Right cardiac atrium (tissue), 5 donors: Measurements from ENCODE around the gene KLHL10. TPM values are rescaled to one million over a fixed set of nuclear protein-coding genes. Genes with fewer than 3 reads are reported as not detected.
"Not testable (repeated sequence)": the region's sequence is repeated elsewhere in the genome, so short reads cannot be mapped to it uniquely, and the experiment has no call there.

Source experiments
- ATAC-seq, 2 donors: fragments of 200-7000 bp; cut with Tn5 transposase; one replicate each; pipeline versions ENCODE4 v1.8.0 to v1.9.1; 2020; ENCODE audit warnings: moderate library complexity in 2 of 2, mild to moderate bottlenecking in 1 of 2
- DNase-seq, 3 donors: peaks; one replicate each; pipeline ENCODE4 v3.0.0-alpha.2; 2020
- H3K27ac ChIP-seq: one replicate; pipeline ENCODE4 v1.5.1; 2013; ENCODE audit warnings: mild to moderate bottlenecking, low read length, control low read depth, moderate library complexity
- H3K27me3 ChIP-seq: one replicate; pipeline ENCODE4 v1.6.1; 2013; ENCODE audit not compliant: control insufficient read depth, insufficient read depth
- H3K4me1 ChIP-seq: one replicate; pipeline ENCODE4 v1.6.1; 2013; ENCODE audit warnings: low read length; ENCODE audit not compliant: control insufficient read depth, insufficient read depth
- H3K4me3 ChIP-seq: one replicate; pipeline ENCODE4 v1.5.1; 2013; ENCODE audit warnings: low read length, control low read depth
- H3K9me3 ChIP-seq: one replicate; pipeline ENCODE4 v1.6.1; 2013; ENCODE audit warnings: low read length; ENCODE audit not compliant: control insufficient read depth
- WGBS: extraction: QIAGEN DNeasy Blood & Tissue Kit; methylation state at CpG from one replicate; pipeline ENCODE4 v1.1.7; 2013; 5-methylcytosine and 5-hydroxymethylcytosine counted together
- intact Hi-C, 4 donors: fragments of 100-400 bp; cut with DNase I; formaldehyde crosslinking; loops; one replicate each; pipeline versions ENCODE4 v1.11.0 to v1.14.0; 2022 to 2023
- polyA plus RNA-seq: library from polyadenylated mRNA; stranded (reverse); fragments of 200-250 nt; gene quantifications from one replicate; pipeline ENCODE4 v1.2.3, GENCODE V29; 2013
- total RNA-seq, 4 donors: library from RNA; stranded (reverse); fragmentation: NEBNext Ultra II Directional; extraction: Animal tissue kit (Norgen Biotek cat#: 25700); gene quantifications; one replicate each; pipeline ENCODE4 v1.2.1, GENCODE V29; 2021
- donor health status: healthy with polysubstance abuse.
- donor health status: DM: no; HTN: yes; CAD: no.
- donor health status: DM: no; HTN: no; CAD: no.
- donor health status: DM: no; HTN: yes; CAD: no; lungs with severe emphysema.
- donor health status: DM: yes; HTN: yes; CAD: no.

KLHL10 gene
- total and polyA plus RNA-seq, 5 donors: 0.09 to 0.33 (median 0.27) TPM; not detected in 1

- no peaks in the 10 kb centered on the region for H3K4me1 ChIP-seq
- H3K27ac ChIP-seq: no peak overlapping the region
- intact Hi-C loops: no loop called here
- no peak for ATAC-seq
- peak in 1 of 3 donors; percentile 29 for DNase-seq
- H3K4me3 ChIP-seq: no peak overlapping the region
- 94% methylated on average over 23 of the region's 23 CpGs for WGBS
- H3K27me3 ChIP-seq: no peaks in the 10 kb centered on the region
- no peaks in the 10 kb centered on the region for H3K9me3 ChIP-seq
Observed at GRCh38 chr17:41816637-41817320, 20.8 kb upstream of the KLHL10 start.

GRCh38 chr17:41818024-41818423 lies 19.6 kb upstream of the KLHL10 start:
- no peak overlapping the region for H3K27ac ChIP-seq
- no peak overlapping the region for H3K4me3 ChIP-seq
- intact Hi-C loops: no loop called here
- DNase-seq (no peak), ATAC-seq (no peak)
- 97% methylated on average over 20 of the region's 20 CpGs for WGBS
- H3K9me3 ChIP-seq: no peaks in the 10 kb centered on the region
- H3K27me3 ChIP-seq: no peaks in the 10 kb centered on the region
- no peaks in the 10 kb centered on the region for H3K4me1 ChIP-seq

GRCh38 chr17:41821776-41822175 lies 15.8 kb upstream of the KLHL10 start:
- H3K27me3 ChIP-seq: no peaks in the 10 kb centered on the region
- intact Hi-C loops: no loop called here
- H3K4me1 ChIP-seq: no peaks in the 10 kb centered on the region
- DNase-seq: no peak
- H3K27ac ChIP-seq: no peak overlapping the region
- no peak overlapping the region for H3K4me3 ChIP-seq
- ATAC-seq: no peak
- no peaks in the 10 kb centered on the region for H3K9me3 ChIP-seq
- 86% methylated on average over 14 of the region's 14 CpGs for WGBS

GRCh38 chr17:41822216-41823140 lies 15.1 kb upstream of the KLHL10 start:
- intact Hi-C loops: no loop called here
- 72% methylated on average over 12 of the region's 12 CpGs for WGBS
- no peaks in the 10 kb centered on the region for H3K4me1 ChIP-seq
- no peaks in the 10 kb centered on the region for H3K9me3 ChIP-seq
- ATAC-seq (no peak), DNase-seq (no peak)
- H3K27ac ChIP-seq: no peak overlapping the region
- H3K4me3 ChIP-seq: no peak overlapping the region
- no peaks in the 10 kb centered on the region for H3K27me3 ChIP-seq

- Histone ChIP-seq H3K9me3 (no peaks in the 10 kb centered on the region), H3K27ac (no peak overlapping the region), H3K27me3 (no peaks in the 10 kb centered on the region), H3K4me1 (no peaks in the 10 kb centered on the region), H3K4me3 (no peak overlapping the region)
- intact Hi-C loops: no loop called here
- 97% methylated on average over 1 of the region's 1 CpG for WGBS
- no peak for ATAC-seq
- DNase-seq: no peak
Observed at GRCh38 chr17:41823141-41823524, 14.5 kb upstream of the KLHL10 start.

GRCh38 chr17:41823580-41823979 lies 14.0 kb upstream of the KLHL10 start:
- no peak overlapping the region for H3K27ac ChIP-seq
- no peaks in the 10 kb centered on the region for H3K9me3 ChIP-seq
- WGBS: 84% methylated on average over 7 of the region's 7 CpGs
- H3K27me3 ChIP-seq: no peaks in the 10 kb centered on the region
- DNase-seq: no peak
- H3K4me3 ChIP-seq: no peak overlapping the region
- no peaks in the 10 kb centered on the region for H3K4me1 ChIP-seq
- ATAC-seq: no peak
- intact Hi-C loops: no loop called here

GRCh38 chr17:41824086-41824485 lies 13.5 kb upstream of the KLHL10 start:
- DNase-seq (no peak), ATAC-seq (no peak)
- Histone ChIP-seq H3K4me1 (no peaks in the 10 kb centered on the region), H3K9me3 (no peaks in the 10 kb centered on the region), H3K27ac (no peak overlapping the region), H3K27me3 (no peaks in the 10 kb centered on the region), H3K4me3 (no peak overlapping the region)
- WGBS: 60% methylated on average over 7 of the region's 7 CpGs
- intact Hi-C loops: no loop called here

GRCh38 chr17:41825175-41825845 lies 12.3 kb upstream of the KLHL10 start:
- no peaks in the 10 kb centered on the region for H3K9me3 ChIP-seq
- 90% methylated on average over 19 of the region's 19 CpGs for WGBS
- H3K4me1 ChIP-seq: no peaks in the 10 kb centered on the region
- intact Hi-C loops: no loop called here
- DNase-seq (peak in 1 of 3 donors; percentile 10), ATAC-seq (peak in 1 of 2 donors; percentile 9)
- H3K27ac ChIP-seq: no peak overlapping the region
- H3K27me3 ChIP-seq: no peaks in the 10 kb centered on the region
- H3K4me3 ChIP-seq: no peak overlapping the region

- intact Hi-C loops, H3K9me3 ChIP-seq, DNase-seq, H3K4me3 ChIP-seq, H3K27me3 ChIP-seq, H3K27ac ChIP-seq, ATAC-seq, H3K4me1 ChIP-seq: not testable (repeated sequence)
- 83% methylated on average over 10 of the region's 10 CpGs for WGBS
Observed at GRCh38 chr17:41829961-41830360, 7.7 kb upstream of the KLHL10 start.

- DNase-seq: no peak
- no peaks in the 10 kb centered on the region for H3K27me3 ChIP-seq
- H3K4me3 ChIP-seq: peak overlapping the region; percentile 87
- H3K9me3 ChIP-seq: no peaks in the 10 kb centered on the region
- no peaks in the 10 kb centered on the region for H3K4me1 ChIP-seq
- intact Hi-C loops: no loop called here
- peak; percentile 54 to 60 for ATAC-seq
- 12% methylated on average over 13 of the region's 13 CpGs for WGBS
- H3K27ac ChIP-seq: no peak overlapping the region
Observed at GRCh38 chr17:41835214-41835799, 2.3 kb upstream of the KLHL10 start.
